WTC11 (cell line): Measurements from ENCODE around the gene CALML4. TPM values are rescaled to one million over a fixed set of nuclear protein-coding genes. Genes with fewer than 3 reads are reported as not detected.
A peak's percentile ranks its signal among the peaks of the same experiment; 100 is the strongest.
"Not testable (repeated sequence)": the region's sequence is repeated elsewhere in the genome, so short reads cannot be mapped to it uniquely, and the experiment has no call there.

Source experiments
- ATAC-seq: fragments of 200-7000 bp; cut with Tn5 transposase; 2 replicates; pipeline ENCODE4 v1.10.0; 2021; ENCODE audit warnings: mild to moderate bottlenecking, moderate library complexity
- CTCF ChIA-PET: fragments of 300-600 bp; sonication (Branson Sonifier 250); formaldehyde crosslinking; loops from one replicate; lab custom pipeline; 2021; ENCODE audit warnings: antibody characterized with exemption; lab: Charles Lee
- POLR2A ChIA-PET: fragments of 350-600 bp; sonication (Branson Sonifier 250); formaldehyde crosslinking; loops from one replicate; lab custom pipeline; 2021; ENCODE audit warnings: antibody characterized with exemption; lab: Charles Lee
- DNase-seq: peaks from one replicate; pipeline ENCODE4 v3.0.0; 2021; ENCODE audit warnings: low spot score
- H3K27ac Mint-ChIP-seq: 2 replicates; pipeline ENCODE4 v1.8.0; 2021; ENCODE audit warnings: mixed read lengths
- H3K27me3 Mint-ChIP-seq: 2 replicates; pipeline ENCODE4 v1.8.0; 2021; ENCODE audit warnings: low read depth, mild to moderate bottlenecking, moderate library complexity, mixed read lengths
- H3K36me3 Mint-ChIP-seq: 2 replicates; pipeline ENCODE4 v1.8.0; 2021; ENCODE audit warnings: mixed read lengths
- H3K4me1 Mint-ChIP-seq: 2 replicates; pipeline ENCODE4 v1.8.0; 2022; ENCODE audit warnings: mixed read lengths
- H3K4me3 Mint-ChIP-seq: 2 replicates; pipeline ENCODE4 v1.8.0; 2021; ENCODE audit warnings: mild to moderate bottlenecking, moderate library complexity, mixed read lengths
- H3K9me3 Mint-ChIP-seq: 2 replicates; pipeline ENCODE4 v1.8.0; 2021; ENCODE audit warnings: mixed read lengths
- CBFB ChIP-seq: sonication (generic); formaldehyde crosslinking; IDR thresholded peaks from 2 replicates; pipeline ENCODE4 v1.8.1; 2022; ENCODE audit warnings: mild to moderate bottlenecking, low read depth, missing genetic modification reagents
- EMX1 ChIP-seq: fragments of 250-450 bp; sonication (Bioruptor Pico); IDR thresholded peaks from 2 replicates; pipeline ENCODE4 v1.8.0; 2021; ENCODE audit warnings: mild to moderate bottlenecking
- FOXK1 ChIP-seq: sonication (generic); formaldehyde crosslinking; IDR thresholded peaks from 2 replicates; pipeline ENCODE4 v1.8.0; 2022; ENCODE audit warnings: mild to moderate bottlenecking, moderate library complexity, missing genetic modification reagents
- HMGA2 ChIP-seq: fragments of 250-450 bp; sonication (Bioruptor Pico); IDR thresholded peaks from 2 replicates; pipeline ENCODE4 v1.4.0; 2021; ENCODE audit warnings: mild to moderate bottlenecking, moderate library complexity
- JAZF1 ChIP-seq: fragments of 250-450 bp; sonication (Bioruptor Pico); IDR thresholded peaks from 2 replicates; pipeline ENCODE4 v1.9.0; 2021; ENCODE audit warnings: moderate library complexity, mild to moderate bottlenecking, inconsistent platforms
- JUN ChIP-seq: sonication (generic); formaldehyde crosslinking; IDR thresholded peaks from 2 replicates; pipeline ENCODE4 v1.8.0; 2023; ENCODE audit warnings: mild to moderate bottlenecking, missing genetic modification reagents
- MXD4 ChIP-seq: fragments of 250-450 bp; sonication (Bioruptor Pico); IDR thresholded peaks from 2 replicates; pipeline ENCODE4 v1.8.0; 2021; ENCODE audit warnings: mild to moderate bottlenecking, moderate library complexity, borderline replicate concordance
- NR3C1 ChIP-seq: sonication (generic); formaldehyde crosslinking; conservative IDR thresholded peaks from 2 replicates; pipeline ENCODE4 v1.8.1; 2023; ENCODE audit warnings: low read depth, mild to moderate bottlenecking, missing genetic modification reagents
- RORB ChIP-seq: fragments of 250-450 bp; sonication (Bioruptor Pico); IDR thresholded peaks from 2 replicates; pipeline ENCODE4 v1.9.0; 2021; ENCODE audit warnings: mild to moderate bottlenecking
- ZNF232 ChIP-seq: sonication (generic); formaldehyde crosslinking; IDR thresholded peaks from 2 replicates; pipeline ENCODE4 v1.8.0; 2022; ENCODE audit warnings: mild to moderate bottlenecking, missing genetic modification reagents
- ZNF263 ChIP-seq: sonication (generic); formaldehyde crosslinking; IDR thresholded peaks from 2 replicates; pipeline ENCODE4 v1.8.1; 2022; ENCODE audit warnings: low read depth, mild to moderate bottlenecking, moderate library complexity, missing genetic modification reagents
- ZNF423 ChIP-seq: fragments of 250-450 bp; sonication (Bioruptor Pico); IDR thresholded peaks from 2 replicates; pipeline ENCODE4 v2.1.2; 2022; ENCODE audit warnings: mild to moderate bottlenecking, moderate library complexity
- total RNA-seq: library from RNA; stranded (reverse); gene quantifications from 3 replicates; pipeline ENCODE4 v1.2.3, GENCODE V29; 2021
- TF ChIP-seq, protein P1 (sequence below): sonication (generic); formaldehyde crosslinking; IDR thresholded peaks from 2 replicates; pipeline ENCODE4 v1.8.0; 2023; ENCODE audit warnings: missing genetic modification reagents, mild to moderate bottlenecking, borderline replicate concordance
- TF ChIP-seq, protein P2 (sequence below): sonication (generic); formaldehyde crosslinking; IDR thresholded peaks from 2 replicates; pipeline ENCODE4 v1.8.0; 2022; ENCODE audit warnings: mild to moderate bottlenecking, missing genetic modification reagents
- TF ChIP-seq, protein P3 (sequence below): sonication (generic); formaldehyde crosslinking; conservative IDR thresholded peaks from 2 replicates; pipeline ENCODE4 v1.8.1; 2023; ENCODE audit warnings: mild to moderate bottlenecking, low read depth, missing genetic modification reagents, moderate library complexity
- TF ChIP-seq, protein P4 (sequence below): sonication (generic); formaldehyde crosslinking; conservative IDR thresholded peaks from 2 replicates; pipeline ENCODE4 v1.8.1; 2022; ENCODE audit warnings: mild to moderate bottlenecking, missing genetic modification reagents
- TF ChIP-seq, protein P5 (sequence below): sonication (generic); formaldehyde crosslinking; IDR thresholded peaks from 2 replicates; pipeline ENCODE4 v1.8.1; 2023; ENCODE audit warnings: mild to moderate bottlenecking, missing genetic modification reagents, moderate library complexity
- TF ChIP-seq, protein P6 (sequence below): fragments of 200-600 bp; IDR thresholded peaks from 2 replicates; pipeline ENCODE4 v1.8.0; 2022; ENCODE audit warnings: antibody characterized with exemption

Gene CALML4
- total RNA-seq, 1 experiment from 2014 or later, result 9.8 TPM

DNA sequence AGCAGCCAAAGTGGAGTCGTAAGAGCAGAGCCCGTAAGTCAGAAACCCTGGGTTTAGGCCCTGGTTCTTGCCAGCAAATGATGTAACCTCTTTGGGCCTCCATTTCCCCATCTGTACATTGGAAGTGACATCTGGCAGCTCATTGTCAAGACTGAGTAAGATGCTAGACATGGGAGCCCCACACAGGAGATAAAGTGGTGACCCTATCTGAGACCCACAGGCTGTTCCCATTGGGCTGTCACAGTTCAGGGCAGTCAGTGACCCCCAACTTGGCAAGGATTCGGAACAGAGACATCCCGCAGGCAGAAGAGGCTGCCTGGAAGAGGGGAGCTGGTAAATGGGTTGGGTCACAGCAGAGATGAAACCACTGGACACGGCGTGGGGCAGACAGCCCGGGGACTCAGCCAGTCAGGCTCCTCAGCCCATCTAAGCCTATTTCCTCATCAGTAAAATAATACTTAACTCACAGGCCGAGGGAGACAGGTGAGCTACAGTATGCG lies 22.6 kb upstream of the CALML4 start:
- Mint-ChIP-seq H3K9me3 (peaks cover 14% of the 10 kb centered on the region), H3K27ac (no peak overlapping the region), H3K27me3 (peaks cover 14% of the 10 kb centered on the region), H3K4me1 (peaks cover 28% of the 10 kb centered on the region), H3K4me3 (peak overlapping the region; percentile 93), H3K36me3 (peaks cover 19% of the 10 kb centered on the region)
- POLR2A ChIA-PET, result interaction anchor here (0.6 to 2.6 kb wide), 2 partner anchors 50 to 66 kb away, joined by 4 to 13 read pairs; partner anchors contain the start of gene FEM1B
- ATAC-seq, result no peak
- CTCF ChIA-PET, result interaction anchor here (1.1 to 6.9 kb wide), 3 partner anchors 10 to 16 kb away, joined by 3 to 33 read pairs (median 3); no protein-coding TSS in a partner anchor
- DNase-seq, result no peak
- TF ChIP-seq CBFB (no peak), HMGA2 (no peak), ZNF423 (CRISPR knock-in tag) (no peak), EMX1 (no peak), JAZF1 (no peak), ZNF263 (CRISPR knock-in tag) (no peak), ZNF232 (no peak)
- TF ChIP-seq, protein P1, sequence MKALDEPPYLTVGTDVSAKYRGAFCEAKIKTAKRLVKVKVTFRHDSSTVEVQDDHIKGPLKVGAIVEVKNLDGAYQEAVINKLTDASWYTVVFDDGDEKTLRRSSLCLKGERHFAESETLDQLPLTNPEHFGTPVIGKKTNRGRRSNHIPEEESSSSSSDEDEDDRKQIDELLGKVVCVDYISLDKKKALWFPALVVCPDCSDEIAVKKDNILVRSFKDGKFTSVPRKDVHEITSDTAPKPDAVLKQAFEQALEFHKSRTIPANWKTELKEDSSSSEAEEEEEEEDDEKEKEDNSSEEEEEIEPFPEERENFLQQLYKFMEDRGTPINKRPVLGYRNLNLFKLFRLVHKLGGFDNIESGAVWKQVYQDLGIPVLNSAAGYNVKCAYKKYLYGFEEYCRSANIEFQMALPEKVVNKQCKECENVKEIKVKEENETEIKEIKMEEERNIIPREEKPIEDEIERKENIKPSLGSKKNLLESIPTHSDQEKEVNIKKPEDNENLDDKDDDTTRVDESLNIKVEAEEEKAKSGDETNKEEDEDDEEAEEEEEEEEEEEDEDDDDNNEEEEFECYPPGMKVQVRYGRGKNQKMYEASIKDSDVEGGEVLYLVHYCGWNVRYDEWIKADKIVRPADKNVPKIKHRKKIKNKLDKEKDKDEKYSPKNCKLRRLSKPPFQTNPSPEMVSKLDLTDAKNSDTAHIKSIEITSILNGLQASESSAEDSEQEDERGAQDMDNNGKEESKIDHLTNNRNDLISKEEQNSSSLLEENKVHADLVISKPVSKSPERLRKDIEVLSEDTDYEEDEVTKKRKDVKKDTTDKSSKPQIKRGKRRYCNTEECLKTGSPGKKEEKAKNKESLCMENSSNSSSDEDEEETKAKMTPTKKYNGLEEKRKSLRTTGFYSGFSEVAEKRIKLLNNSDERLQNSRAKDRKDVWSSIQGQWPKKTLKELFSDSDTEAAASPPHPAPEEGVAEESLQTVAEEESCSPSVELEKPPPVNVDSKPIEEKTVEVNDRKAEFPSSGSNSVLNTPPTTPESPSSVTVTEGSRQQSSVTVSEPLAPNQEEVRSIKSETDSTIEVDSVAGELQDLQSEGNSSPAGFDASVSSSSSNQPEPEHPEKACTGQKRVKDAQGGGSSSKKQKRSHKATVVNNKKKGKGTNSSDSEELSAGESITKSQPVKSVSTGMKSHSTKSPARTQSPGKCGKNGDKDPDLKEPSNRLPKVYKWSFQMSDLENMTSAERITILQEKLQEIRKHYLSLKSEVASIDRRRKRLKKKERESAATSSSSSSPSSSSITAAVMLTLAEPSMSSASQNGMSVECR (CRISPR knock-in tag), result no peak

DNA sequence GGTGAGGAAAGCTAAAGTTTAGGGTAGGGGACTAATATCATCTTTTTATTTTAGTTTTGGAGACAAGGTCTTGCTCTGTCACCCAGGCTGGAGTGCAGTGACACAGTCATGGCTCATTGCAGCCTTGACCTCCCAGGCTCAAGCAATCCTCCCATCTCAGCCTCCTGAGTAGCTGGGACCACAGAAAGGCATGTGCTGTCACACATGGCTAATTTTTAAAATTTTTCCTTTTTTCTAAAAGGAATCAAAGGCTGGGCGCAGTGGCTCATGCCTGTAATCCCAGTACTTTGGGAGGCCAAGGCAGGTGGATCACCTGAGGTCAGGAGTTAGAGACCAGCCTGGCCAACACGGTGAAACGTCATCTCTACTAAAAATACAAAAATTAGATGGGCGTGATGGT lies 20.3 kb upstream of the CALML4 start:
- H3K4me3 Mint-ChIP-seq, DNase-seq, H3K27me3 Mint-ChIP-seq, ATAC-seq, H3K27ac Mint-ChIP-seq: not testable (repeated sequence)
- peaks cover 17% of the 10 kb centered on the region for H3K9me3 Mint-ChIP-seq
- H3K36me3 Mint-ChIP-seq, result peaks cover 31% of the 10 kb centered on the region
- CTCF ChIA-PET, result interaction anchor here (6.9 kb wide), 1 partner anchor 14 kb away, joined by 33 read pairs; no protein-coding TSS in a partner anchor
- H3K4me1 Mint-ChIP-seq, result peaks cover 24% of the 10 kb centered on the region
- POLR2A ChIA-PET, result interaction anchor here (1.2 kb wide), 1 partner anchor 15 kb away, joined by 3 read pairs; no protein-coding TSS in a partner anchor

DNA sequence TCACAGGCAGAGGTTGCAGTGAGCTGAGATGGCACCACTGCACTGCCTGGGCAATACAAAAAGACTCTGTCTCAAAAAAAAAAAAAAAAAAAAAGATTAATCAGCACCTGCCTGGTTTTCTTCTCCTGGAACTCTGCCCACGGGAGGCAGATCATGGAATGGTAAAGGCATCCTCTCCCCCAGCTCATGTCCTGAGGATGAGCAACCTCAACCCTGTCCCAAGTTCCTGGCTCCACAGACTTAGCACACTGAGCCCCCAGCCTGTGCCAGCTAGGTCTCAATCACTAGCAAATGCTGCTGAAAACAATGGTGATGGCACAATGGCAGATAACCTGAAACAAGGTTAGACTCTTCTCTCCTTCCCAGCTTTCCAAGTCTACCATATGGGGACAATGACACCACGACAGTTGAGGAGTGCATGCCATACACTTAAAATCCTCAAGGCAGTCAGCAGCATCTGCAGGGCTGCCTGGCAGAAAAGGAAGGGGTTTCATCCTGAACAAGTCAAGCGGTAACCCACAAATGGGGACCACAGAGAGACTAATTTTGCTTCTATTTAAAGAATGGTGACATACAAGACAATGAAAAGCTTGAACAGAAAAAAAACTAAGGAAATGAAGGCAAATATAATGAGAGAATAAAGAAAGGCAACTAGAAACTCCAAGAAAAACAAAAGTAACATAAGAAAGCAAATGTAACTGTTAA lies 19.6 kb upstream of the CALML4 start:
- ATAC-seq (no peak), DNase-seq (no peak)
- Mint-ChIP-seq H3K4me1 (peaks cover 18% of the 10 kb centered on the region), H3K27ac (peak overlapping the region; percentile 54; the same call in 1 of the 2 replicates), H3K4me3 (no peak overlapping the region), H3K9me3 (peaks cover 17% of the 10 kb centered on the region), H3K36me3 (peaks cover 39% of the 10 kb centered on the region), H3K27me3 (no peaks in the 10 kb centered on the region; the same call in 1 of the 2 replicates)
- POLR2A ChIA-PET, result interaction anchor here (1.2 kb wide), 1 partner anchor 14 kb away, joined by 3 read pairs; no protein-coding TSS in a partner anchor
- CTCF ChIA-PET, result interaction anchor here (0.6 to 6.9 kb wide), 4 partner anchors 13 to 448 kb away, joined by 4 to 33 read pairs (median 6); no protein-coding TSS in a partner anchor
- TF ChIP-seq RORB (CRISPR knock-in tag) (no peak), FOXK1 (CRISPR knock-in tag) (no peak), JUN (CRISPR knock-in tag) (no peak), MXD4 (no peak), NR3C1 (CRISPR knock-in tag) (no peak)
- TF ChIP-seq, protein P2, sequence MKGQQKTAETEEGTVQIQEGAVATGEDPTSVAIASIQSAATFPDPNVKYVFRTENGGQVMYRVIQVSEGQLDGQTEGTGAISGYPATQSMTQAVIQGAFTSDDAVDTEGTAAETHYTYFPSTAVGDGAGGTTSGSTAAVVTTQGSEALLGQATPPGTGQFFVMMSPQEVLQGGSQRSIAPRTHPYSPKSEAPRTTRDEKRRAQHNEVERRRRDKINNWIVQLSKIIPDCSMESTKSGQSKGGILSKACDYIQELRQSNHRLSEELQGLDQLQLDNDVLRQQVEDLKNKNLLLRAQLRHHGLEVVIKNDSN (CRISPR knock-in tag), result no peak
- TF ChIP-seq, protein P3, sequence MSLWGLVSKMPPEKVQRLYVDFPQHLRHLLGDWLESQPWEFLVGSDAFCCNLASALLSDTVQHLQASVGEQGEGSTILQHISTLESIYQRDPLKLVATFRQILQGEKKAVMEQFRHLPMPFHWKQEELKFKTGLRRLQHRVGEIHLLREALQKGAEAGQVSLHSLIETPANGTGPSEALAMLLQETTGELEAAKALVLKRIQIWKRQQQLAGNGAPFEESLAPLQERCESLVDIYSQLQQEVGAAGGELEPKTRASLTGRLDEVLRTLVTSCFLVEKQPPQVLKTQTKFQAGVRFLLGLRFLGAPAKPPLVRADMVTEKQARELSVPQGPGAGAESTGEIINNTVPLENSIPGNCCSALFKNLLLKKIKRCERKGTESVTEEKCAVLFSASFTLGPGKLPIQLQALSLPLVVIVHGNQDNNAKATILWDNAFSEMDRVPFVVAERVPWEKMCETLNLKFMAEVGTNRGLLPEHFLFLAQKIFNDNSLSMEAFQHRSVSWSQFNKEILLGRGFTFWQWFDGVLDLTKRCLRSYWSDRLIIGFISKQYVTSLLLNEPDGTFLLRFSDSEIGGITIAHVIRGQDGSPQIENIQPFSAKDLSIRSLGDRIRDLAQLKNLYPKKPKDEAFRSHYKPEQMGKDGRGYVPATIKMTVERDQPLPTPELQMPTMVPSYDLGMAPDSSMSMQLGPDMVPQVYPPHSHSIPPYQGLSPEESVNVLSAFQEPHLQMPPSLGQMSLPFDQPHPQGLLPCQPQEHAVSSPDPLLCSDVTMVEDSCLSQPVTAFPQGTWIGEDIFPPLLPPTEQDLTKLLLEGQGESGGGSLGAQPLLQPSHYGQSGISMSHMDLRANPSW (CRISPR knock-in tag), result no peak
- TF ChIP-seq, protein P4, sequence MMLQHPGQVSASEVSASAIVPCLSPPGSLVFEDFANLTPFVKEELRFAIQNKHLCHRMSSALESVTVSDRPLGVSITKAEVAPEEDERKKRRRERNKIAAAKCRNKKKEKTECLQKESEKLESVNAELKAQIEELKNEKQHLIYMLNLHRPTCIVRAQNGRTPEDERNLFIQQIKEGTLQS (CRISPR knock-in tag), result no peak
- TF ChIP-seq, protein P5, sequence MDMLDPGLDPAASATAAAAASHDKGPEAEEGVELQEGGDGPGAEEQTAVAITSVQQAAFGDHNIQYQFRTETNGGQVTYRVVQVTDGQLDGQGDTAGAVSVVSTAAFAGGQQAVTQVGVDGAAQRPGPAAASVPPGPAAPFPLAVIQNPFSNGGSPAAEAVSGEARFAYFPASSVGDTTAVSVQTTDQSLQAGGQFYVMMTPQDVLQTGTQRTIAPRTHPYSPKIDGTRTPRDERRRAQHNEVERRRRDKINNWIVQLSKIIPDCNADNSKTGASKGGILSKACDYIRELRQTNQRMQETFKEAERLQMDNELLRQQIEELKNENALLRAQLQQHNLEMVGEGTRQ, result no peak
- TF ChIP-seq, protein P6, sequence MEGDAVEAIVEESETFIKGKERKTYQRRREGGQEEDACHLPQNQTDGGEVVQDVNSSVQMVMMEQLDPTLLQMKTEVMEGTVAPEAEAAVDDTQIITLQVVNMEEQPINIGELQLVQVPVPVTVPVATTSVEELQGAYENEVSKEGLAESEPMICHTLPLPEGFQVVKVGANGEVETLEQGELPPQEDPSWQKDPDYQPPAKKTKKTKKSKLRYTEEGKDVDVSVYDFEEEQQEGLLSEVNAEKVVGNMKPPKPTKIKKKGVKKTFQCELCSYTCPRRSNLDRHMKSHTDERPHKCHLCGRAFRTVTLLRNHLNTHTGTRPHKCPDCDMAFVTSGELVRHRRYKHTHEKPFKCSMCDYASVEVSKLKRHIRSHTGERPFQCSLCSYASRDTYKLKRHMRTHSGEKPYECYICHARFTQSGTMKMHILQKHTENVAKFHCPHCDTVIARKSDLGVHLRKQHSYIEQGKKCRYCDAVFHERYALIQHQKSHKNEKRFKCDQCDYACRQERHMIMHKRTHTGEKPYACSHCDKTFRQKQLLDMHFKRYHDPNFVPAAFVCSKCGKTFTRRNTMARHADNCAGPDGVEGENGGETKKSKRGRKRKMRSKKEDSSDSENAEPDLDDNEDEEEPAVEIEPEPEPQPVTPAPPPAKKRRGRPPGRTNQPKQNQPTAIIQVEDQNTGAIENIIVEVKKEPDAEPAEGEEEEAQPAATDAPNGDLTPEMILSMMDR, result no peak
